CMK (cell line): ENCODE measurements around the gene EPB41L1.
"Not testable (repeated sequence)": the region's sequence is repeated elsewhere in the genome, so short reads cannot be mapped to it uniquely, and the experiment has no call there.

ENCODE experiments used
- DNase-seq: peaks from one replicate; pipeline ENCODE4 v3.0.0-alpha.2; 2010; ENCODE audit warnings: low read depth

EPB41L1 gene

DNA sequence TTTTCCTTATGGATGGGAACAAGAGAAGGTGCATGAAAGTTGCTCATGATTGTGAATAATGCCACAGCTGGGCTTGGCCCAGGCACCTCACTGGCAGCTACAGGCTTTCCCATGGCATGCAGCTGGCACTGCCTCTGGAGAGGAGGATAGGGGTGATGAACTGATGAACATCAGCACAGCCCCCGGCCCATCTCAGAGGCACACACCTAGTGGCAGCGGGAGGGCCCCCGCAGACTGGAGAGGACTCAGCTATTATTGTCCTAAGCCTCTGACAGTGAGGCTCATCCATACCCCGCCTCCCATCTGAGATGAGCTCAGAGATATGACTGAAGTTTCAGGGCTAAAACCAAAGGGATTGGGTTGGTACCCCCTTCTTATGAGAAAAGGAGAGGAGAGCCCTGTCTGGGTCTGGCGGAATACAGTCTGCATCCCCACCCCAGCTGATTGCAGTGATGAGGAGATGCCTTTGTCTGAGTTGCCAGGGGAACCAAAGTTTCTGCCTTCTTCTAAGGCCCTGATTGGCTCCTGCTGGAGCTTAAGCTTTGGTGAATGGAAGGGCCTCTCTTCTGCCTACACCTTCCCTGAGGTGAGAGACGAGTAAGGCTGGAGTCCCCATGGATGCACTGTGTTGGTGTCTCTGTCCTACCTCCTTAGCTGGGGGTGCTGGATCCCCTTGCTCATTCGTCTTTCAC is 27.6 kb upstream of the EPB41L1 start:
- no peak for DNase-seq

DNA sequence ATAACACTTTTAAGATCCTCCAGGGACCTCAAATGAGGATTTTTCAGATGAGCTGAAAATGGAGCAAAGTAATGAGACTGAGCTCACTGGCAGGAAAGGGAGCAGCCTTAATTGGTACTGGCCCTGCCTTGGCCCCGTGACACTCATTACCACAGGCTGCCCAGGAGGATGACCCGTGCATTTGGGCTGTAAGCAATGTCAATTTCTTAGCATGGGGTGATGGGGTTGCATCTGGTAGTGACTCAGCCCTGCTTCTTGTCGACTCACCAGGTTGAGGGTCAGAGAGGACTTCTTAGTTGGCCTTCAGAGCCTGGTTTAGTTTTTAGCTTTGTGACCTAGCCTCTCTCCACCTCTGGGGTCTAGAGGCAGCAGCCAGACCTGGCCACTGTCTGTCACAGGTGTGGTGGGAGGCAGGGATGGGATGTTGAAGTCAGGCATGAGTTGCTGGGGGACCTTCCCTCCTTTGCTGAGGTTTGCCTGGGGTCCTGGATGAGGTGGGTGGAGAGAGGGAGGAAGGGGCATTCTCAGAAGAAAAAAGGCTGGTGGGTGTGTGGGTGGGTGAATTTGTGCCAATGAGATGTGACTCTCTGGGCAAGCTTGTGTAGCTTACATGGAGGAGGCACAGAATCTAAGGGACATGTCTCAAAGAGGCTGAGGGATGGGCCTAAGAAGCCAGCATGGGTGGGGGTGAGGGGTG is 25.9 kb upstream of the EPB41L1 start:
- DNase-seq: no peak

DNA sequence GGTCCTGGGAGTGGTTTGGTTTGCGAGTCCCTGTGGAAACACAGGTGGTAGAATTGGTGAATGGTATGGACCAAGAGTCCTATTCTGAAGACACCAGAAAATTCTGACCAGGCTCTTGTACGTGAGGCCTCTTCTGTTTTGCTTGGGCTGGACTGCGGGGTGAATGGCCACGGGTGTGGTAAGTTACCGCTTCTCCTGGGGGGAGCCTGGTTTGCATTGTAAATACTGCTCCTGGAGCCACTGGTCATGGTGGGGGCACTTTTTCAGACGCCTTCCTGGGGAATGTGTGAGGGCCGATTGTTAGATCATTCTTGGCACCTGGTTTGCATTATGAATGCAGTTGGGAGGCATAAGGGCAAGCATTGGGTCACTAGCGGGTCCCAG is 25.4 kb upstream of the EPB41L1 start:
- no peak for DNase-seq

DNA sequence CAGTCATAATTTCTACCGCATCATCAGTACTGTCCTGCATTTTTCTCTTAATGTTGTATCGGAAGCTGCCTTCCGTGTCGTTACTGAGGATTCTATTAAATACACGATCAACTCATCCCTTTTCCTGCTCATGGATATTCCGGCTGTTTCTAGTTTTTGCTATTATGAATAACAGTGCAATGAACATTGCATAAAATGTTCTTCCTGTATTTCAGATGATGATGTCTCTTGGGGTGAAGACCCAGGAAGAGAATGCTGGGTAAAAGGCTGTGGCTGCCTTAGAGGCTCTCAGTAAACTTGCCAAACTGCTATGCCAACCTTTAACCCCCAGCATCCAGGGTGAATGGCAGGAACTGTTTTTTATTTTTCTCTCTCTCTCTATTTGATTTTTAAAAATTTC is 24.1 kb upstream of the EPB41L1 start:
- DNase-seq: no peak

DNA sequence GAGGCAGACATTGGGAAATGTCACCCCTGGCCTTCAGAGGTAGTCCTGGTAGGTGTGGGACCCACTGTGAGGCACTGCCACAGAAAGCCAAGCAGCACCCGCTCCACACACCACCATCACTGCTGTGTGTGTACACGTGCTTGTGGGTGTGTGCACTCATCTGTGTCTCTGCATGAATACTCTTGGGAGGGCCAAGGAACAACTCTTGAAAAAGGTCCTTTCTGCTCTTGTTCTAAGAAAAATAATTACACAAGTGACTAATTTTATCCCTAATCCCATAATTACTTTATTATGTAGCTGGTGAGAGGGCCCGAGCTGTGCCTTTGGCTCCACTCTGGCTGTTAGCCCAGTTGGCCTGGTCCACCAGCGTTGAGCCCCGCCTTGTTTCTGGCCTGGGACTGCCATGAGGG is 21.7 kb upstream of the EPB41L1 start:
- DNase-seq: no peak

DNA sequence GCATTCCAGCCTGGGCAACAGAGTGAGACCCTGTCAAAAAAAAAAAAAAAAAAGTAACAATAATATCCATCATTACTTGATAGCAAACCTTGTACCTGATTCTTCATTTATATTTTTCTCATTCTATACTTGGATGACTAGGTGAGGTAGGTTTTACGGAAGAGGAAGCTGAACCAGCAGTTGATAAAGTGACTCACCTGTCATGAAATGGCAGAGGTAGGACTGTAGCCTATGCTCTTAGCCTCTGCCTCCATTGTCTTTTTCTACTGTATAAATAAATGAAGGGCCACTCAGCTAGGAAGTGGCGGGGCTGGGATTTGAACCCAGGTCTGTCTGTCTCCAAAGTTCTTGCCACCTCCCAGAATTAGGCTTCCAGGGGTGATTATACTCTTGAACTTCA is 20.7 kb upstream of the EPB41L1 start:
- no peak for DNase-seq

DNA sequence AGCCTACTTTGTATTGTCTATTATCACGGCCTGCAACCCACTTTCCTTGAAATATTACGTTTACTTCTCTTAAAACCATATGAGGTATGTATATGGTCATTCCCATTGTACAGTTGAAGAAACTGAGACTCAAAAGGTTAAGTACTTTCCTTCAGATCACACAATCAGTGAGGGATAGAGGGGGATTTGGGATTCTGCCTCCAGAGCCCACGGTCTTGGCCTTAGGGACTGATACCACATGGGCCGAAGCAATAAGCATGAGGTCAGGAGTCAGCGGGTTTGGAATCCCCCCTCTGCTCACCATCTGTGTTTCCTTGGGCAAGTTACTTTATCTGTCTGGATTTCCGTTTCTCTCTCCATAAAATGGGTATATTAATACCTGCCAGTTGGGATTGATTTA is 19.4 kb upstream of the EPB41L1 start:
- no peak for DNase-seq

DNA sequence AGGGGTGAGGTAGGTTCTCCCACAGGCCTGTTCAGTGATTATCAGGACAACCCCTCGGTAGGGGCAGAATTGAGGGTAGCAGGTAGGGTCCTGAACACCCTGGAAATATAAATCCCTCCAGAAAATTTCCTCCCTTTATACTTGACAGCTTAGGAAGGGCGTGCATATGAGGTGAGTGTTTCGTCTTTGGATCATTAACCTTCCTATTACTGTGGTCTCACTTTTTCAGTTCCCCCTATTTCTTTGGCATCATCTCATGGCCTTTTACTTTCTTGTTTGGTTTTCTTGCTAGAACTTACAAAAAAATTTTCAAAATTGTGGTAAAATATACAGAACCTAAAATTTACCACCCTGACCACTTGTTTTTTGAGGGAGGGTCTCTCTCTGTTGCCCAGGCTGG is 18.7 kb upstream of the EPB41L1 start:
- DNase-seq: no peak

DNA sequence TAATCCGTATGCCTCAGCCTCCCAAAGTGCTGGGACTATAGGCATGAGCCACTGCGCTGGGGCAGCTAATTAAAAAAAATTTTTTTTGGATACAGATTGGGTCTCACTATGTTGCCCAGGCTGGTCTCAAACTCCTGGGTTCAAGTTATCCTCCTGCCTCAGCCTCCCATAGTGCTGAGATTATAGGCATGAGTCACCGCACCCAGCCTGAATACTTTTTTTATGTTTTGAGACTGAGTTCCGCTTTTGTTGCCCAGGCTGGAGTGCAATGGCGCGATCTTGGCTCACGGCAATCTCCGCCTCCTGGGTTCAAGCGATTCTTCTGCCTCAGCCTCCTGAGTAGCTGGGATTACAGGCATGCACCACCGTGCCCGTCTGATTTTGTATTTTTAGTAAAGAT is 17.2 kb upstream of the EPB41L1 start:
- DNase-seq: not testable (repeated sequence)

DNA sequence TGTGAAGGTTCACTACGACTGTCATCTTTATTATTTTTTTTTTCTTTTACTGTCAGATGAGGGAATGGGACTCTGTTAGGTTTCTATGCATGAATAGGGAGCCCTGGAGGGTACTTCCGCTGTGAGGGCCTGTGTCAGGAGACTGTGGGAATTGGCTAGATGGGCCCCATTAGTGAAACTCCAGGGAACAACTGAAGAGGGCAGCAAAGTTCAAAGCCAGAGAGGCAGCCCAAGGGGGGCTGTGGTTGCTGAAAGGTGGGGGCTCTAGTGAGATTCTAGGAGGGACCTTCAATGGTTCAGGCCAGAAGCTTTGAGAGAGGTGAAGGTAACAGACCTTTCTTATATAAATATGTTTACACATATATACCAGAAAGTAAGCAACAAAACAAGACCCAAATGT is 13.2 kb upstream of the EPB41L1 start:
- no peak for DNase-seq

DNA sequence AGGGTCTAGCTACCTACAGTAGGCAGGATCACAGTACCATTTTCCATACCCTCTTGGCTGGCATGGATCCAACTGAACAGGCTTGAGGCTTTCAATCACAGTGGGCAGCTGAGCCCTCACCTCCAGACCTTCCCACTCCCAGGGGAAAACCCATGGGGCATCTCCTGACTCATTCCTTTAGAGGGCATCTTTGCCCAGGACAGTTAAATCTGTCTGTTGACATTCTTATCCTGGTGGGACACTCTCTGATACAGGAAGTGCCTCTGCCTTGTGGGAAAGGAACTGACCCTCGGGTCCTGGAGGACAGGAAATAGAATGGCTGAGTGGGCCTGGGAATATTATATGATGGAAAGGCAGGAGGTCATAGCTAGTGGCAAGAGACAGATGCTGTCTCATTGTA is 10.2 kb upstream of the EPB41L1 start:
- no peak for DNase-seq

DNA sequence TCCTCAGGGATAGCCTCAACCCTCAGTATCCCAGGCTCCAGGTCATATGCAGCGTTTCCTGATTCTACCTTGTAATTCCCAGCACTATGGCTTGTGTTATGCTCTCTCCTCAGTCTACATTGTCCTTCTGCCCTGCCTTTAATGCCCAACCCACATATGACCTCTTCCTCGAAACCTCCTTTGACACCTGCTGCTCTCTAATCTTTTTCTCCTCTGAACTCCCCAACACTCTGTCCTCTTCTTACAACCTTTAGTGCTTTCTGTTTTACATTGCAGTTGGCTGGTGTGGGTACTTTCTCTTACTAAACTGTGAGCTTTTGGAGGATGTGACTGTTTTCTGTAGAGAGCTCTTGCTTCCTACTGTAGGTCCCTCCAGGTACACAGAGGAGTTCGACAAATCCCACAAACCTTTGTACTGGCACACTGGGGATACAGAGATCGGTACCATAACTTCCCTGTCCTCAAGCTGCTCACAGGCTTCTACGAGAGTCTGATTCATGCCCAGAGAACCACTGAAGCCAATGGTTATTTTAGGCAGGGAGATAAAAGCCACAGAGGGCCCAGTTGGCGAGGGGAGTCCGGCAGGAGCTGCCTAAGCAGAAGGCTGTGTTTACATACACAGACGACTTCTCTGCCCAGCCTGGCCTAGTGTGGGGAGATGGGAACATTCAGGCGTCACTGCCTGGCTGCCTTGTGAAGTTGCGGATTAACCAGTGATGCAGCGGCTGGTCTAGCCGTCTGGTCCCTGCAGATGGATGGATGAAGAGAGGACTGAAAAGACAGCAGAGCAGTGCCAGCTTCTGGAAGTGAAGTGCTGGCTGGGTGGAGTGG is 8.4 kb upstream of the EPB41L1 start:
- DNase-seq: no peak

DNA sequence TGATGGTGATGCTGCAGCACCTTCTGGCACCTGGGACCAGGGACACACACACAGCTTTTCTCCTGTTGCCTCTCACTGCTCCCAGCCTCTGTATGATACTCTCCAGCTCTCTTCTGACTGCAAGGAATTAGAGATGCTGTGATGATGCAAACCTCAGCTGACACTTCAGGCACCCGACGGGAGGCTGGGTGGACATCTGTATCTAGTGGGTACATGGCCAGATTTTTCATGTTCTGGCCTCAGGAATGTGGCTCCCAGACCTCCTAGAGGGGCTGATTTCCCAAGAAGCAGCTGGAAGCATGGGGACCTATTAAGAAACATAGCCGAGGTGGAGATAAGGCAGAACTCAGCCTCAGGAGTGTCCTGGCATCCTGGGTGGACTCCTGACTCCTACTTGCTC is 6.8 kb upstream of the EPB41L1 start:
- no peak for DNase-seq

DNA sequence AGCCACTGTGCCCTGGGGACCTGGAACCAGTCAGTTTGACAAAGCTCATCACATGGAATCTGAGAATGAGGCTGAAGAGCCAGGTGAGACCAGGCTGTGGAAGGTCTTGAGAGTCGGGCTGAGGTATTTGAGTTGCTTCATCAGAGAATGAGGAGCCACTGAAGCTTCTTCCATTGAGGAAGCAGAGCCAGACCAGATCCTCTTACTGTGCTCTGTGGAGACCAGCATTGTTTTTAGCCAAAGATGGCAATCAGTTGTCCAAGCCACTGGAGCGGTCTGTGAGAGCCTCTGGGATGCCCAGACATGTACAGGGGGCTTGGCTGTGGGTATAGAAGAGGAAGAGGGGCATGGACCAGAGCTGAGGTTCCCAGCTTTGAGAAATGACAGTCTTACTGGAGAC is 6.1 kb upstream of the EPB41L1 start:
- DNase-seq: no peak

DNA sequence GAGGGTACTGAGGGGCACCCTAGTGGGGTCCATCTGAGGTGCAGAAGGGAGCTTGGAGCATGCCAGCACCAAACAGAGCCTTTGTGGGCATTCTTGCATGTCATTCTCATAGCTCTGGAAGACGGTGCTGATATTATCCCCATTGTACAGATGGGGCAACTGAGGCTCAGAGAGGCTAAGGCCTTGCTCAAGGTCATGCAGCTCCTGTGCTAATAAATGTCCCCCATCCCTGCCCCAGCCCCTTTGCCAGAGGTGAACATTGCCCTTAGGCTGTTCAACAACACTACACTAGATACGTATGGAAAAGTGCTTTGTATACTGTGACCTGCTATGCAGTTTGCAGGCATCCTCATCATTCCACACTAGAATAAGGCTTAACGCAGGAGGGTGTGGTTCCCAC is 5.5 kb upstream of the EPB41L1 start:
- DNase-seq: no peak

DNA sequence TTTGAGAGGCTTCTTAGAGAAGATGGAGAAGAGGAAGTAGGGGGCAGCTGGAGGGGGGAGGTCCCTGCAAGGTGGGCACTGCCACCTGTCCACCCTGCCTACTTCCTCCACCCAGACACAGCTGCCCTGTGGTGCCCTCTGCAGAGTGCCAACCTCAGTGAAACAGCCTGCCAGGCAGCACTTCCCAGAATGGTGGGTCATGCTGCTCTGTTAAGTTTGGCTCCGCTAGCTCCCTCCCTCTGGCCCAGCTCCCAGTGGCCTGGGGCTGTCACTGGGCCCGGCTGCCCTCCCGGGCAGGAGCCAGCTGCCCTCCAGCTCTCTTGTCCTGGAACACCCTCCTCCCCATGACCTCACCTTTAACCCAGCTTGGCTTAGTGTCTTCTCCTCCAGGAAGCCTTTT is 5.1 kb upstream of the EPB41L1 start:
- no peak for DNase-seq

DNA sequence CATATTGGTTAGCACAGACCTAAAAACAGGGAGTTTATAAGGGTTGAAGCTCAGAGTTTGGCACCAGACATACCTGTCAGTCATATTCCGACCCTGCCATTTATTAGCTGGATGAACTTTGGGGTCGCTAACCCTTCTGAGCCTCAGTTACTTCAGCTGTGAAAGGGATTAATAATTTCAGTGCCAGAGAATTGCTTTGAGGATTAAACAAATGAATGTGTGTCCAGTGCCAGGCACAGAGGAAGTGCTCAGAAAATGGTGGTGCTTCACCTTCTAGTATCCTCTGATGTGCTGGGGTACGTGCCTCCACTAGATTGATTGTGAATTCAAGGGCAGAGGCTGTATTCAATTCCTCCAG is 4.1 kb upstream of the EPB41L1 start:
- no peak for DNase-seq

DNA sequence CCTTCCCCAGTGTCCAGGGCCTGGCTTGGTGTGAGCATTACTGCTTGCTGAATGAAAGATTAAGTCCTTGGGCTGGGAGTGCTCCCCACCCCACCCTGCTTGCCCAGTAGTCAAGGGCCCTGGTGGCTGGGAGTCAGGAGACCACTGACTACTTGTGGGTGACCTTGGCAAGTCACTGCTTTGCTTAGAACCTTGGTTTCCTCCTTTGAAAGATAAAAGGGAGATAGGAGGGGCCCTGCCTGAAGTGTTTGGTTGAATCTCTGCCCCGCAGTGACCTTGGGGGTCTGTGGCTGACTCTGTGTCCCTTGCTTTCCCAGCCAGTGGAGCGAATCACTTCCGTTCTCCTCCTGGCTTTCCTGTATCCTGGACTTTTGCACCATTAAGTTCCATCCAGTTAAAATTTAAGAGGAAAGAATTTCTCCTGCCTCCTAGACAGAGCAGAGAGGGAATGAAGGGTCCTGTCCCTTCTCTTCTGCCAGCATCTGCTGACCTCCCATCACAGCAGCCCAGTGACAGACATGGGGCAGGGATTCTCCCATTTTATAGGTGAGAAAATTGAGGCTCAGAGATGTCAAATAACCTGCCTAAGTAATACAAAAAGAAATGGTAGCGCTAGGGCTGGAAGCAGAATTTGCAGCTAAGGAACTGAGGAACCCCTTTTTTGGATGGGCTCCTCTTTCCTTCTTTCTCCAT is 3.5 kb upstream of the EPB41L1 start:
- DNase-seq: no peak

DNA sequence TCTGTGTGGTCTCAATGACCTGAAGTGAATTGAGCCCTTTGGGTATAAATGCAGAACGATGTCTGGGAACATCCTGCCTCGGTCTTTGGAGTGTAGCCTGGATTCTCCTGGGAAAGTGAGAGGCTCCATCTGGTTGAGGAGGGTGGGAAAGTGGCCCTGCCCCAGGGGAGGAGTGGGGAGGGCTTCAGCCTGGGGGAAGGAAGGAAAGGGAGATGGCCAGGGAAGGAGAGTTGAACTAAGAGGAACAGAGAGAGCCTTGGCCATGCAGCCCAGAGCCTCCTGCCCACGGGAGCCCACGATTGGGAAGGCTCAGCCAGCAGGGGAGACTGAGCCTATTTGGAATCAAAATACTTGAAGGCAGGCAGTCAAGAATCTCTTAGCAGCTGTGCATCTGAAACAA is 2.3 kb upstream of the EPB41L1 start:
- DNase-seq: no peak

DNA sequence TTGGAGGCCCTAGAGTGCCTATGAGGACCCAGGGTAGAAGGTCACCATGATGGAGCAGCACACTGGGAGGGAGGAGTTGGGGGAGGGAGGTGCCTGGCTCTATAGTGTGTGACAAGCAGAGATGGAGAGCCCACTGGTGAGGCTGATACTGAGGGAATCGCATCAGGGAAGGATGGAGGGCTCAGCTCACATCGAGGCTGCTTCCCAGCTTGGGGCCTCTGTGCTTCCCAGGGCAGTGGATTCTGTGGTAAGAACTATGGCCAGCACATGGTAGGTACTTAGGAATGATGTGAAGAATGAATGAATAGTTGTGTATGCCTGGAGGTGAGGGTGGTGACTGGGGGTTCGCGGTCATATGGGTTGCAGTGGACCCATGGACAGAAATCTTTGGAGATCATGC is 1.3 kb upstream of the EPB41L1 start:
- no peak for DNase-seq

DNA sequence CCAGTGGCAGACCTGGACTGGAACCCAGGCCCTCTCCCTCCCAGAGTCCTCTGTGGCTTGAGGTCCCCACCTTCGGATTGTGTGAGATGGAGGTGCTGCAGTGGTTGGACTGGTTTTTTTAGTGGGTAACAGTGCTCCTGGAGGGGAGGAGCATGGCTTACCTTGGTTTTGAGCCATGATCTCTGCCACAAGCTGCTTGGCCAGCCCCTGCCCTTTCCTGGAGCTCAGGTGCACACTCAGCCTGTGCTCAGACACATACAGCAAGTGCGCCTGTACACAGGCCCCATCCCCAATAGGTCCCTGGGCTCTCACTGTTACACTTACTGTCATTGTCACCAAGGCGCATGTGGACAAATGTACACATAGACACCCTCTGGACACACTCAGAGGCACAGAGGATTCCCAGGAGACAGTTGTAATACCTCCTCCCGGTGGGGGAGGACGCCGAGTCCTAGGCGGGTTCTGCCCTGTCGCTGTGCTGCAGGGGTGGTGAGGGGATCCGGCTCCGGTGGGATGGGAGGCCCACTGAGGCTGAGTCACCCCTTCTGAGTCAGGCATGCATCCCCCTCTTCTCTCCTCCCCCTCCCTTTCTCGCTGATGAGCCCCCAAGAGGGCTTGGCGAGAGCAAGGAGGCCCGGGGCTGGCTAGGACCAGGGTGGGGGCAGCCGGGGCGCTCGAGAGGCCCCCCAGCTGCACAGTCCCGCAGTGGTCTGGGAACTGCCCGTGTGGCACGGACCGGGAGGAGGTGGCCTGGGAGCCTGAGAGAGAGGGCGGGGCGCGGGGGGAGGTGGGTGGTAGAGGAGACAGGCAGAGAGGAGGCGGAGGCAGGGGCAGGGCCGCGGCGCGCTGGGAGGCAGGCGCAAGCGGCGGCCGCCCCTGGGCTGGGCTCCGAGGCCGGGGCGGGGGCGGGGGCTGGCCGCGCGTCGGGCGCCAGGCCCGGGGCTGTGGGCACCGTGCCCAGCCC is 522 bp upstream of the EPB41L1 start:
- no peak for DNase-seq

DNA sequence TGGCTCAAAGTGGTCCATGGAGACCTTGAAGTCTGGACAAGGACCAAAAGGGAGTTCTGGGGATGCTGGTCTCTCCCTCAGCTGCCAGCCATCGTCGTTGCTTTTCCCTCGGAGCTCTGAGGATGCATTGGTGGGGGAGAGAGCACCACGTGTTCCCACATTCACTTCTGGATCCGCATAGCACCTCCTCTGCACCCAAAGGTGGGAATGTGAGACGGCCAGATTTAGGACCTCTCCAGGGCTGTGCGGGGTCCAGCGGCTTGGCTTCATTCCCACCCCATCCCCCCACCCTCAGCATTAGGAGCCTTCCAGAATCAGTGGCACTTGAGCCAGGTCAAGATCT is 1.1 kb downstream of the EPB41L1 start:
- DNase-seq: no peak
